Mucosa of rectum (tissue), 2 donors: ENCODE measurements around the gene TFAP2E.

Experiments used
- H3K27ac ChIP-seq, 2 donors: one replicate each; pipeline ENCODE4 v1.7.0; 2013; ENCODE audit warnings: inconsistent platforms in 2 of 2, low read depth in 2 of 2, low read length in 2 of 2
- H3K27me3 ChIP-seq, 2 donors: one replicate each; pipeline ENCODE4 v1.7.0; 2013; ENCODE audit warnings: low read length in 2 of 2; ENCODE audit not compliant: control insufficient read depth in 2 of 2, insufficient read depth in 2 of 2
- H3K36me3 ChIP-seq, 2 donors: one replicate each; pipeline ENCODE4 v1.7.0; 2013; ENCODE audit warnings: low read length in 2 of 2; ENCODE audit not compliant: control insufficient read depth in 2 of 2, insufficient read depth in 2 of 2
- H3K4me1 ChIP-seq, 2 donors: one replicate each; pipeline ENCODE4 v1.7.0; 2013; ENCODE audit warnings: low read length in 2 of 2, mild to moderate bottlenecking in 1 of 2; ENCODE audit not compliant: control insufficient read depth in 2 of 2, insufficient read depth in 2 of 2
- H3K4me3 ChIP-seq, 2 donors: one replicate each; pipeline ENCODE4 v1.7.0; 2013; ENCODE audit warnings: low read length in 2 of 2
- H3K9ac ChIP-seq, 2 donors: one replicate each; pipeline ENCODE4 v1.7.0; 2013; ENCODE audit warnings: low read length in 2 of 2, low read depth in 1 of 2, mild to moderate bottlenecking in 1 of 2
- H3K9me3 ChIP-seq, 2 donors: one replicate each; pipeline ENCODE4 v1.7.0; 2013; ENCODE audit warnings: low read length in 2 of 2; ENCODE audit not compliant: control insufficient read depth in 2 of 2
- donor health status: healthy.
- donor health status: Normal muscosa, but diverticular disease.

The TFAP2E gene

DNA sequence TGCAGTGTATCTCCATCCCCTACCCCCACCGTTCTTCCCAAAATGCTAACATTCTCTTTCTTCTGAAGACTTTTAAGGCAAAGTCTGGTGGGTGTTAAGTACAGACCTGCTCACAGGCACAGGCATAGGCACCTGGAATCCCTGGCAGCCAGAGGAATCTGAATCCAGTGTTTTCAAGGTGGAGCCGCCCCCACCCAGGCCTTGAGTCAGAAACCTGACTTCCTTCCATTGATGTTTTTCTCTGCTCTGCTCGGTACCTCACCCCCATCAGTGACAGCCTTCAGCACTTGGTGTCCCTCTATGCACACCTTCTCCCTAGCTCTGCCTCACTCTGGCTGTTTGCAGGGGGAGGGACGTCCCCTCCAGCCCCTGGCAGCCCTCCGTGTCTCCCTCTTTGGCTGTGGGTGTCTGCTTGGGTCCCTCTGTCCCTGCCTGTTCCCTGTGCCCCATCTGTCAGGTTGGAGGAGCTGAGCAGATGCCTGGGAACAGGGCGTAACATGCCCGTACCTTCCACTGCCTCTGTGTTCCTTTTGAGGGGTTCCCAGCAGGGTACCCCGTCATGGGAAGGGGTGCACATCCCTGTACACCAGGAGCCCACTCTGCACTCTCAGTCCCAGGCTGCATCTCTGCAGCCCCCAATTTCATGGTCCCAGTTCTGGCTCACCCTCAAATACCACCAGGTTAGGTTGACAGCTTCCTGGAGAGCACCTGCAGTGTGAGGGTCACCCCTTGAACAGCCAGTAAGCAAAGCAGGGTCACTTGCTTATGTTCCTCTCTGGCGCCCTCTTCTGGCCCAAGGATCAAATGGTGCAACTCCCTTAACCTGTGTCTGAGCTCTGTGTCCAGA lies 8.9 kb upstream of the TFAP2E start:
- H3K4me3 ChIP-seq = no peak overlapping the region
- peaks cover 0 to 3% of the 10 kb centered on the region in 2 donors for H3K36me3 ChIP-seq
- H3K27me3 ChIP-seq = no peaks in the 10 kb centered on the region
- H3K27ac ChIP-seq = no peak overlapping the region
- no peaks in the 10 kb centered on the region for H3K4me1 ChIP-seq
- no peak overlapping the region for H3K9ac ChIP-seq
- H3K9me3 ChIP-seq = no peaks in the 10 kb centered on the region

DNA sequence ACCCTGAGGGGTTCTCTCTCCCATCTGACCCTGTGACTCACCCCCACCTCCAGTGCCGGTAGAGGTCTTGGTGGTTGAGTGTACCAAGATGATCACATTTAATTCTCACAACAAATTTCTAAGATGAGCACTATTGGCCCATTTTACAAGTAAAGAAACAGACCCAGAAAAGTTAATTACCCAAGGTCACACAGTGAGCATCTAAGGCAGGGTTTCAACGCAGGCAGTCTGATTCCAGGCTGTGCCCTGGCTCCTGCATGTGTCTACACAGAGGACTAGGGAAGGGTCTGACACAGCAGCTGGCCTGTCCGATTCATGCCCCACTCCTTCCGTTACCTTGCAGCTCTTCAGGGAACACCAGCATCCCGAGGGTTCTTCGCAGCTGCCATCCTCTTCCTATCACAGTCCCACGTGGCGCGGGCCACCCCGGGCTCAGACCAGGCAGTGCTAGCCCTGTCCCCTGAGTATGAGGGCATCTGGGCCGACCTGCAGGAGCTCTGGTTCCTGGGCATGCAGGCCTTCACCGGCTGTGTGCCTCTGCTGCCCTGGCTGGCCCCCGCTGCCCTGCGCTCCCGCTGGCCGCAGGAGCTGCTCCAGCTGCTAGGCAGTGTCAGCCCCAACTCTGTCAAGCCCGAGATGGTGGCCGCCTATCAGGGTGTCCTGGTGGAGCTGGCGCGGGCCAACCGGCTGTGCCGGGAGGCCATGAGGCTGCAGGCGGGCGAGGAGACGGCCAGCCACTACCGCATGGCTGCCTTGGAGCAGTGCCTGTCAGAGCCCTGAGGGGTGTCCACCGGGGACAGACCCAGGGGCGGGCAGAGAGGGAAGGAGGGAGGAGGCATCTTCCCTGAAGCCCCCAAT lies 8.0 kb upstream of the TFAP2E start:
- H3K4me1 ChIP-seq = no peaks in the 10 kb centered on the region
- no peaks in the 10 kb centered on the region for H3K9me3 ChIP-seq
- H3K36me3 ChIP-seq = peaks cover 0 to 3% of the 10 kb centered on the region in 2 donors
- no peak overlapping the region for H3K4me3 ChIP-seq
- H3K27ac ChIP-seq = no peak overlapping the region
- H3K9ac ChIP-seq = no peak overlapping the region
- H3K27me3 ChIP-seq = no peaks in the 10 kb centered on the region

DNA sequence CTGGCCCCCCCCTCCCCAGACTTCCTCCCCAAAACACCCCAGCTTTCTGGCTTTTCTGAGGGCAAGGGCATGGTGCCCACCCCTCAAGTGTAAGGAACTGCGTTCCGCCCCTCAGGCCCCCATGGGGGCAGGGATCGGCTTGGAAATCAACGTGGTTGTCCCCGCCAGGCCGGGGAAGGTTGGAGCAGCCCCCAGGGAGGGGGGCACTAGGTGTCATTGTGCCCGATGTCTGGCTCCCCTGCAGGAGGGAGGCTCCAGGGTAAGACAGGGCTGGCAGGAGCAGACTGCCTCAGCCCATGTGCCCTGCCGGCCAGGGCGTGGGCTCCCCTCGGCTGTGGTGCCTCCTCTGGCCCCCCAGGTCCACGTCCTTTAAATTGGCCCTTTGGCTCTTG lies 7.4 kb upstream of the TFAP2E start:
- Histone ChIP-seq H3K9me3 (no peaks in the 10 kb centered on the region), H3K36me3 (peaks cover 0 to 3% of the 10 kb centered on the region in 2 donors)

DNA sequence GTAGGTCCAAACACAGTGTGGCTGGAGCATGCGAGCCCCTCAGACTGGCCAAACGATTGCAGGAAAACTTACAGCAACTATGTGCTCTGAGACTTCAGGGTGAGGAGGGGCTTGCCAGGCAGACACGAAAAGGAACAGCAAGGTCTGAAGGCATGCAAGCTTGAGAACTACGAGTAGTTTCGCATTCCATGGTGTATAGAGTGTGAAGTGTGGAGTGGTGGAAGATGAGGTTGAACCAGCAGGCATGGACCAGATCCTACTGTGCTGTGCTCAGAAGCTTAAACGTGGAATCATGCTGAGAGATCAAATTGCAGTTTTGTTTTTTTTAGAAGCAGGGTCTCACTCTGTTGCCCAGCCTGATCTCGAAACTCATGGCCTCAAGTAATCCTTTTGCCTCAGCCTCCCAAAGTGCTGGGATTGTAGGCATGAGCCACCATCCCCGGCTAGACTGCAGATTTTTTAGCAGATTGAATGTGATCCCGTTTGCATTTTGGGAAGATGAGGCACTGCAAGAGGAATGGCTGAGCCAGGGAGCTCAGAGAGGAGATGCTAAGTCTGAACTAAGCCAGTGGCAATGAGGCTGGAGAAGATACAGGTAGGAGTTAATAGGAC lies 5.1 kb upstream of the TFAP2E start:
- Histone ChIP-seq H3K9ac (no peak overlapping the region), H3K27me3 (peaks cover 18 to 19% of the 10 kb centered on the region in 2 donors), H3K27ac (no peak overlapping the region)

More for the DNA sequence above, 7.4 kb upstream of the TFAP2E start:
- Histone ChIP-seq H3K4me1 (no peaks in the 10 kb centered on the region), H3K9ac (no peak overlapping the region), H3K4me3 (no peak overlapping the region), H3K27me3 (peaks cover 0 to 3% of the 10 kb centered on the region in 2 donors), H3K27ac (no peak overlapping the region)

DNA sequence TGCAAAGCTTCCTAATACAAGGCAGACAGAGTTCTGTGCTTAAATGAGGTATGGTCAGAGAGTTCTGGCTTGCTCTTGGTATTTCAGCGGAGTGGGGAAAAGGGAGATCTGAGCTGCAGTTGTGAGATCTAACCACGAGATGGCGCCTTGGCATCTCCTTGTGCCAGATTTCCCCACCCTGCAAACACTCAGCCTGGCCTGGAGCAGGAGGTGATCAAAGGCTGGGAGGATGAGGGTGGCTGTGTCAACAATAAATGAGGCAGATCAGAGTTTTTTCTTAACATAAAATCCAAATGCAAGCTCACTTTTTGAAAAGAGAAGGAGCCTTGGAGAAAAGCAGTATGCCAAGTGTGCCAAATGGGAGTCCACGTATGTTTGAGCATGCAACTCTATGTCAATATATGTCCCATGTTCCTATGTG lies 4.1 kb upstream of the TFAP2E start:
- Histone ChIP-seq H3K9ac (no peak overlapping the region), H3K4me1 (peaks cover 0 to 5% of the 10 kb centered on the region in 2 donors), H3K27me3 (peaks cover 18 to 23% of the 10 kb centered on the region in 2 donors), H3K4me3 (no peak overlapping the region), H3K9me3 (no peaks in the 10 kb centered on the region), H3K36me3 (peaks cover 0 to 3% of the 10 kb centered on the region in 2 donors), H3K27ac (no peak overlapping the region)

More for the DNA sequence above, 5.1 kb upstream of the TFAP2E start:
- Histone ChIP-seq H3K9me3 (no peaks in the 10 kb centered on the region), H3K4me1 (peaks cover 0 to 3% of the 10 kb centered on the region in 2 donors), H3K4me3 (no peak overlapping the region), H3K36me3 (peaks cover 0 to 3% of the 10 kb centered on the region in 2 donors)

DNA sequence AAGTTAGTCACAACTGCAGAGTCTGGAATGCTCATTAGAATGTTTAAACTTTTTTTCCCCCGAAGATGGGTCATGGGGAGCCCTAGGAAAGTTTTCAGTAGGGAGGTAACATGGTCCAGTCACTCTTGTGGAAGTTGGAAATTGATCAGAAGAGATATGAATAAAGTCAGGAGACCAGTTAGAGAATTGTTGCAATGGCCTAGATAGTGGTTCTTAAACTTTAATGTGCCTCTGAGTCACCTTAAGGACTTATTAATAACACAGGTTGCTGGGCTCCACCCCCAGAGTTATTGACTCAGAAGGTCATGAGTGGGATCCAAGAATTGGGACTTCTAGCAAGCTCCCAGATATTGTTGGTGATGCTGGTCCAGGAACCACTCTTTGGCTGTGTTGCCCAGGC lies 3.2 kb upstream of the TFAP2E start:
- H3K9me3 ChIP-seq = no peaks in the 10 kb centered on the region
- H3K36me3 ChIP-seq = peaks cover 0 to 3% of the 10 kb centered on the region in 2 donors
- no peak overlapping the region for H3K27ac ChIP-seq
- H3K9ac ChIP-seq = no peak overlapping the region
- no peak overlapping the region for H3K4me3 ChIP-seq
- H3K27me3 ChIP-seq = peaks cover 18 to 27% of the 10 kb centered on the region in 2 donors
- H3K4me1 ChIP-seq = peaks cover 0 to 5% of the 10 kb centered on the region in 2 donors

DNA sequence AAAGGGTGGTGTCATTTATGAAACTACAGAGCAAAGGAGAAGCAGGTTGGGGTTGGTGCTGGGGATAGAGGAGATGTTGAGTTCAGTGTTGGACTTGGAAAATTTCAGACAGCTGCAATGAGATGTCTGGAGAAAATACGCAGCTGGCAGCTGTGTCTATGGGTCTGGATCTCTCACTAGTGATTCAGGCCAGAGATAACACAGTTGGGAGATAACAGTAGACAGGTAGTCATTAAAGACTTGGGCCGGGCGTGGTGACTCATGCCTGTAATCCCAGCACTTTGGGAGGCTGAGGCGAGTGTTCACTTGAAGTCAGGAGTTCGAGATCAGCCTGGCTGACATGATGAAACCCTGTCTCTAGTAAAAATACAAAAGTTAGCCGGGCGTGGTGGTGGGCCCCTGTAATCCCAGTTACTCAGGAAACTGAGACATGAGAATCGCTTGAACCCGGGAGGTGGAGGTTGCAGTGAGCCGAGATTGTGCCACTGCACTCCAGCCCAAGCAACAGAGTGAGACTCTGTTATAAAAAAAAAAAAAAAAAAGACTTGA lies 2.5 kb upstream of the TFAP2E start:
- H3K36me3 ChIP-seq = no peaks in the 10 kb centered on the region
- H3K9ac ChIP-seq = no peak overlapping the region
- H3K9me3 ChIP-seq = no peaks in the 10 kb centered on the region
- no peak overlapping the region for H3K27ac ChIP-seq
- no peak overlapping the region for H3K4me3 ChIP-seq
- peaks cover 18 to 27% of the 10 kb centered on the region in 2 donors for H3K27me3 ChIP-seq
- peaks cover 0 to 5% of the 10 kb centered on the region in 2 donors for H3K4me1 ChIP-seq

DNA sequence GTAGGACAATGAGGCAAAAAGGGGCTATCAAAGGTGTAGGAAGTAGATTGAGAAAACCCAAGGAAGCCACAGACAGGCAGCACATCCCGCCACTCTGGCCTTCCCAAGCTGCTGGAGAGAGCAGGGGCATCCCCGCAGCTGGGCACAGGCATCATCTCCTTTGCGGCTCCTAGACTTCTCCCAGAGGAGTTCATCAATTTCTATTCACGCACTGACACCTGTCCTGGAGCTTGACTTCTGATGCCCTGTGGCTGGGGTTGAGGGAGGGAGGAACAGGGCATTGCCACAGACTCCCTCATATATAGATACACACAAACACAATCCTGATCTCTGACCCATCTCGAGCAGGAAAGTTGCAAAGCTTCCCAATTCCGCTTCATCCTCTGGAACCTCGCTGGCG lies 1.9 kb upstream of the TFAP2E start:
- H3K36me3 ChIP-seq = no peaks in the 10 kb centered on the region
- H3K27ac ChIP-seq = no peak overlapping the region
- no peak overlapping the region for H3K9ac ChIP-seq
- H3K4me1 ChIP-seq = peaks cover 0 to 5% of the 10 kb centered on the region in 2 donors
- no peaks in the 10 kb centered on the region for H3K9me3 ChIP-seq
- no peak overlapping the region for H3K4me3 ChIP-seq
- H3K27me3 ChIP-seq = peaks cover 18 to 27% of the 10 kb centered on the region in 2 donors

DNA sequence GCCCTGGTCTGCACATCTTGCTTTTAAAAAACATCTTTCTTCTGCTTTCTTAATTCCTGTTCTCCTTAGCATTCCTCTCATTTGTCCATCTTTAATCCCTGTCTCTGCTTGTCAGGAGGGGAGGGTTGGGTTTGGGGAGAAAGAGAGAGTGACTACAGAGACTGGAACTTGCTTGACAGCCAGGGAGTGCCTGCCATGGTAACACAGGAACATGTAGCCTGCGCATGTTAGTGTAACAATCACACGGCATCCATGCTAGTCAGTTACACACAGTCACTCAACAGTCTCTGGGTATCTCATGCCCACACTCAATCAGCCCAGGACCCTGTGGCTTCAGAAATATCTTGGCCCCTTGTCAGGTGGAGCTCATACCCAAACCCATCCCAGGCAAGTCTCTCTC lies 818 bp upstream of the TFAP2E start:
- Histone ChIP-seq H3K27me3 (peaks cover 18 to 27% of the 10 kb centered on the region in 2 donors), H3K9ac (no peak overlapping the region), H3K4me3 (no peak overlapping the region), H3K36me3 (no peaks in the 10 kb centered on the region), H3K9me3 (no peaks in the 10 kb centered on the region), H3K27ac (no peak overlapping the region), H3K4me1 (peaks cover 3 to 8% of the 10 kb centered on the region in 2 donors)
